ENCODE measurements around the gene BTBD3.
A peak's percentile ranks its signal among the peaks of the same experiment; 100 is the strongest.

BTBD3 gene

DNA sequence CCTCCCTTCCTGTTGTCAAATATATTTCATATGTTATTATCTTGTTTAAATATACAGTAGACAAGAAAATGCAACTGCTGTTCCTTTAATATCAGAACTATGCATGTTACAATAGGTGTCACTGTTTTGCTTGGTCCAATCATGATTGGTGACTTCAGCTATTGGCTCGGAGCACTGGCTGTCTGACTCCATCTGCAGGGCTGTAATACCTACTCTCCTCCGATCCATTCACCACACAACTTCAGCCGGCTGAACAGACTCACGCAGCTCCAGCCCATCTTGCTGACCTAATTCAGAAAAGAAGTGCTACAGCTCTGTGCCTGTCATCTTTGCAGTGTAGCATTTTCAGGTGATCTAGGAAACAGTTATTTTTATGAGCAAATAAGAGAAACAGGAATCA is at the start of gene BTBD3:
TSS of gene BTBD3 (plus strand) at position 231 of the 400 bp plus-strand sequence. CDS start 383 bp downstream, outside the sequence.
- Mint-ChIP-seq H3K36me3 (ENCODE audit: low read depth) (no peaks in the 10 kb centered on the region), H3K4me3 (no peak within 1 kb of the TSS), H3K4me1 (ENCODE audit: low read depth) (peaks cover 2% of the 10 kb centered on the region), H3K9me3 (no peaks in the 10 kb centered on the region), H3K27me3 (ENCODE audit: low read depth) (no peaks in the 10 kb centered on the region), H3K27ac (no peak within 1 kb of the TSS)

DNA sequence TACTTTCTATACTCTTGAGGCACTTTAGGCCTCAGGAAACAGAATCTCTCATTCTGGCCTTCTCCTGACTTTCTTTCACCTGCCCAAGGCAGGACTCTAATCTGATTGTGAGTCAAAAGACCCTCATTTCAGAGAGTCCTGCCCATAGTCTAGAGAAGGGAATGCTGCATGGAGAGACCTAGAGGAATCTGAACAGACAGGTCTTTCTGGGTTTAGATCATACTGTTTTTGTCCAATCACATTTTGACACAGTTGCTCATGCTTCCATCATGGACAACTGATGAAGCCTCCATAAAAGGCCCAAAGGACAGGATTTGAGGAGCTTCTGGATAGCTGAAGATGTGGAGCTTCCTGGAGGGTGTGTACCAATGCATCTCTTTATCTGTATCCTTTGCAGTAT is 48.1 kb upstream of the BTBD3 start:
- Mint-ChIP-seq H3K4me3 (no peak overlapping the region), H3K36me3 (ENCODE audit: low read depth) (no peaks in the 10 kb centered on the region), H3K9me3 (no peaks in the 10 kb centered on the region), H3K4me1 (ENCODE audit: low read depth) (no peaks in the 10 kb centered on the region), H3K27ac (no peak overlapping the region), H3K27me3 (ENCODE audit: low read depth) (peaks cover 5% of the 10 kb centered on the region)

GRCh38 chr20:11870411-11870810 is 47.3 kb upstream of the BTBD3 start:
- Mint-ChIP-seq H3K36me3 (ENCODE audit: low read depth) (no peaks in the 10 kb centered on the region), H3K4me3 (no peak overlapping the region), H3K4me1 (ENCODE audit: low read depth) (no peaks in the 10 kb centered on the region), H3K27ac (no peak overlapping the region), H3K27me3 (ENCODE audit: low read depth) (peaks cover 5% of the 10 kb centered on the region), H3K9me3 (no peaks in the 10 kb centered on the region)

DNA sequence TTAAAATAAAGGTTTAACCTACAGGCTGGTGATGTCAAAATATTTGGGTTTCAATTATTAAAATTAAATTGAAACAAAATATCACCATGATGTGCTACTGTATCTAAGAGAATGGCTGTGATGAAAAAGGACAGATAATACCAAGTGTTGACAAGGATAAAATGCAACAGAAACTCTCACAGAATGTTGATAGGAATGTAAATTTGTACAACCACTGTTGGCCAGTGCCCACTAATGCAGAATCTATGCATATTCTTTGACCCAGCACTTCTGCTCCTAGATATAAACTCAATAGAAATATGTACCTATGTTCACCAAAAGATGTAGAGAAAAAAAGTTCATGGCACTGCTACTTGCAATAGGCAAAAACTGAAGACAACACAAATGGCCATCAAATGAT is 41.1 kb upstream of the BTBD3 start:
- no peaks in the 10 kb centered on the region for H3K4me1 Mint-ChIP-seq (ENCODE audit: low read depth)
- H3K27me3 Mint-ChIP-seq (ENCODE audit: low read depth), result peaks cover 5% of the 10 kb centered on the region
- H3K9me3 Mint-ChIP-seq, result no peaks in the 10 kb centered on the region
- no peak overlapping the region for H3K27ac Mint-ChIP-seq
- no peaks in the 10 kb centered on the region for H3K36me3 Mint-ChIP-seq (ENCODE audit: low read depth)
- no peak overlapping the region for H3K4me3 Mint-ChIP-seq

- Mint-ChIP-seq H3K36me3 (ENCODE audit: low read depth) (no peaks in the 10 kb centered on the region), H3K4me3 (no peak overlapping the region), H3K9me3 (no peaks in the 10 kb centered on the region), H3K4me1 (ENCODE audit: low read depth) (no peaks in the 10 kb centered on the region), H3K27me3 (ENCODE audit: low read depth) (no peaks in the 10 kb centered on the region), H3K27ac (no peak overlapping the region)
These were observed 37.0 kb upstream of the BTBD3 start for GRCh38 chr20:11880680-11881079.

DNA sequence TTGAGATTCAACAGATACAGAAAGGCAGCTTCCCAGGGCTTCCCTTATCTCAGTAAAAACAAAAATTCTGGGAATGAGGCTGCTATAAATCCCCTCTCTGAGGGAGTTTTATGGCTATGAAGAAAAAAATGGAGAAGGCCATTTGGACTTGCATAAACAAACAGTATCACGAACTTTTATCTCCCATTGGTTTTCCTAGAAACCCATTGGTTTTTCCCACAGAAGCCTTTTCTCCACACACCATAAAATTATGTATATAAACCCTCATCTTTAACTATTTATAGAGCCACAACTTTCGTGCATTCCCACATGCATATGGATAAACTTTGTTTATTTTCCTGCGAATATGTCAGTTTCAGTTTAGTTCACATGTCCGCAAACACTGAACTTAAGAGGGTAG is 36.2 kb upstream of the BTBD3 start:
- no peaks in the 10 kb centered on the region for H3K36me3 Mint-ChIP-seq (ENCODE audit: low read depth)
- no peaks in the 10 kb centered on the region for H3K4me1 Mint-ChIP-seq (ENCODE audit: low read depth)
- peaks cover under 1% of the 10 kb centered on the region for H3K27me3 Mint-ChIP-seq (ENCODE audit: low read depth)
- H3K27ac Mint-ChIP-seq, result no peak overlapping the region
- no peak overlapping the region for H3K4me3 Mint-ChIP-seq
- no peaks in the 10 kb centered on the region for H3K9me3 Mint-ChIP-seq

DNA sequence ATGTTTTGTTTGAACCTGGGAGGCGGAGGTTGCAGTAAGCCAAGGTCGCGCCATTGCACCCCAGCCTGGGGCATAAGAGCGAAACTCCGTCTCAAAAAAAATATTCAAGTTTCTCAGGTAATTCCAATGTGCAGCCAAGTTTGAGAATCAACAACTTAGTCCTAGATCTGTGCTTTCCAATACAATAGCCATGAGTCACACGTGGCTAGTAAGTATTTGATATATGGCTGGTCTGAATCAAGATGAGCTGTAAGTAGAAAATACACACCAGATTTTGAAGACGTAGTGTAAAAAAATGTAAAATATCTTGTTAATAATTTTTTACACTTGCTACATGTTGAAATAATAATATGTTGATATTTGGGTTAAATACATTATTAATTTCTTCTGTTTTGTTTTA is 35.0 kb upstream of the BTBD3 start:
- no peaks in the 10 kb centered on the region for H3K4me1 Mint-ChIP-seq (ENCODE audit: low read depth)
- H3K36me3 Mint-ChIP-seq (ENCODE audit: low read depth), result no peaks in the 10 kb centered on the region
- no peak overlapping the region for H3K27ac Mint-ChIP-seq
- H3K4me3 Mint-ChIP-seq, result no peak overlapping the region
- H3K27me3 Mint-ChIP-seq (ENCODE audit: low read depth), result peaks cover 7% of the 10 kb centered on the region
- H3K9me3 Mint-ChIP-seq, result no peaks in the 10 kb centered on the region

DNA sequence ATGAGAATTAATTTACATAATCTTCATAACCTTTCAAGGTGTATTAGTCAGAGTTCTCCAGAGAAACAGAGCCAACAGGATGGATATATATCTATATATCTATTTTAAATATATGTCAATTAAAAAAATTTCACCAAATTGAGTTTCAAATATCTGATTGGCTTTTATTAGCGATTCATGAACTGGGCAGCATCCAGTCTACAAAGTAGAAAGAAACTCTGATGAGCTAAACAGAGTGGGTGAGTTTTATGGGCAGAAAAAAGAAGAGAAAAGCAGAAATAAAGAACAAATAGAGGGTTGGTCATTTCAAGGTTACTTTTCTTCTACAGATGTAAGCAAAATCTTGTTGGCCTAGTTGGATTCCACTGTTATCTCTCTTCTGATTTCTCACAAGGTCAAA is 29.0 kb upstream of the BTBD3 start:
- no peak overlapping the region for H3K27ac Mint-ChIP-seq
- H3K36me3 Mint-ChIP-seq (ENCODE audit: low read depth), result no peaks in the 10 kb centered on the region
- peaks cover 23% of the 10 kb centered on the region for H3K27me3 Mint-ChIP-seq (ENCODE audit: low read depth)
- H3K9me3 Mint-ChIP-seq, result no peaks in the 10 kb centered on the region
- H3K4me1 Mint-ChIP-seq (ENCODE audit: low read depth), result peaks cover 21% of the 10 kb centered on the region
- H3K4me3 Mint-ChIP-seq, result no peak overlapping the region

GRCh38 chr20:11890331-11891076 is 27.2 kb upstream of the BTBD3 start:
- peaks cover 21% of the 10 kb centered on the region for H3K4me1 Mint-ChIP-seq (ENCODE audit: low read depth)
- no peaks in the 10 kb centered on the region for H3K9me3 Mint-ChIP-seq
- peaks cover 23% of the 10 kb centered on the region for H3K27me3 Mint-ChIP-seq (ENCODE audit: low read depth)
- no peaks in the 10 kb centered on the region for H3K36me3 Mint-ChIP-seq (ENCODE audit: low read depth)
- H3K4me3 Mint-ChIP-seq, result peak overlapping the region; percentile 83
- H3K27ac Mint-ChIP-seq, result peak overlapping the region; percentile 62

GRCh38 chr20:11891077-11891775 is 26.5 kb upstream of the BTBD3 start:
- H3K4me1 Mint-ChIP-seq (ENCODE audit: low read depth), result peaks cover 21% of the 10 kb centered on the region
- H3K27ac Mint-ChIP-seq, result peak overlapping the region; percentile 55
- no peaks in the 10 kb centered on the region for H3K9me3 Mint-ChIP-seq
- peak overlapping the region; percentile 83 for H3K4me3 Mint-ChIP-seq
- H3K36me3 Mint-ChIP-seq (ENCODE audit: low read depth), result no peaks in the 10 kb centered on the region
- H3K27me3 Mint-ChIP-seq (ENCODE audit: low read depth), result peaks cover 23% of the 10 kb centered on the region

DNA sequence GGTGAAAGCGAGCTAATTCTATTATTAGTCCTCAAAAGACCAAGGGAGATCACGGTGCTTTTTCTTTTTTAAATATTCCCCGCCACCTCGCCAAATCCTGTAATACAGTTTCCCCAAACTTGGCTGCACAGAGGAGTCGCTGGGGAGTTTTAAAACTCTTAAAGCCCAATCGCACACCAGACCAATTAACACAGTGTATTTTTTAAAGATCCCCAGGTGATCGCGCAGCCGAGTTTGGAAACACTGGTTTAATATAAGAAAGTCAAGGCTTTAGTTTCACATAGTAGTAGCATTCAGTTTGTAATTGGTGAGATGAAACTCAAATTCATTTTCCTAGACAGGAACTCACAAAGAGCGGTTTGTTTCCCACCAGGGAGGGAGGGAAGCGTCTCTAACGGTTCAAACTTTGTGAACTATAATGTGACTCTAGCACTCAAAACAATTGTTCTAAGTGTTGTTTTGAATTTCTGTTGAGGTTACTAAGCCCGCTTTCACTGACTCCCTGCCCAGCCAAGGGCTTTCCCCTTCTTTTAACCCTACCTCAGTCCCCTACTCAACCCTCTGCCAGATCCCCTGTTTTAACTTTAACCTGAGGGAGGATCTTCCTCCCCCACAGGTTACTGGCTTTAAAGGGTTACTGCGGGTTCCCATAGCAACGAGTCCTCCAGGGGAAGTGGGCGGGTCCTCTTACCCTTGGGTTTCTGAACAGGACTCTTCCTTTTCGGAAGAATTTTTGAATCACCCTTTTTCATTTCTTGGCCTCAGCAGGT is 25.7 kb upstream of the BTBD3 start:
- Mint-ChIP-seq H3K27me3 (ENCODE audit: low read depth) (peaks cover 19% of the 10 kb centered on the region), H3K4me1 (ENCODE audit: low read depth) (peaks cover 21% of the 10 kb centered on the region), H3K27ac (peak overlapping the region; percentile 55), H3K9me3 (no peaks in the 10 kb centered on the region), H3K36me3 (ENCODE audit: low read depth) (no peaks in the 10 kb centered on the region), H3K4me3 (peak overlapping the region; percentile 83)

GRCh38 chr20:11894062-11894461 is 23.6 kb upstream of the BTBD3 start:
- no peaks in the 10 kb centered on the region for H3K9me3 Mint-ChIP-seq
- no peak overlapping the region for H3K27ac Mint-ChIP-seq
- H3K27me3 Mint-ChIP-seq (ENCODE audit: low read depth), result peaks cover 12% of the 10 kb centered on the region
- H3K4me3 Mint-ChIP-seq, result no peak overlapping the region
- no peaks in the 10 kb centered on the region for H3K36me3 Mint-ChIP-seq (ENCODE audit: low read depth)
- peaks cover 21% of the 10 kb centered on the region for H3K4me1 Mint-ChIP-seq (ENCODE audit: low read depth)

DNA sequence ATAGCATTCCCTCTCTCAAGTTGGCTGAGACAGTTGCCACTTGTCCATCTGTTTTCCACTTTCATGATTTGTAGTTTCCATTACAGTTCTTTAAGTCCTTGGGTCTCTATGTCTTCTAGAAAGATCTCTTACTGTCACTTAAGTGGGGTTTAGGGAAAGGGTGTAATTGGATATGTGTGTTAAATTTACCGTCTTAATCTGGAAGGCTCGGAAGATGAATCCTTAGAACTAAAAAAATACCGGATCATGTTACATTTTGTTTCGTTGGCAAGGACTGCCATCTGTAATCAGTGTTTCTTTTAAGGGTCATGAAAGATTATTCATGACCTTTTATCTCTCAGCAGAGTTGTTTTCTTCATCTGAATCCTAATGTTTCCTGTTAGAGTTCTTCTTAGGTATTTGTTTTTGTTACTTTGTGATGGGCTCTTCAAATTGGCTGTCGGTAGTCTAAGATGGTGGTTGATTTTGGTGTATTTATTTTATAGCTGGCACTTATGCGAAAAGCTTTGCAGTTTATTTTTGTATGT is 21.8 kb upstream of the BTBD3 start:
- Mint-ChIP-seq H3K9me3 (no peaks in the 10 kb centered on the region), H3K4me3 (no peak overlapping the region), H3K27ac (no peak overlapping the region), H3K4me1 (ENCODE audit: low read depth) (peaks cover 16% of the 10 kb centered on the region), H3K36me3 (ENCODE audit: low read depth) (no peaks in the 10 kb centered on the region), H3K27me3 (ENCODE audit: low read depth) (no peaks in the 10 kb centered on the region)

DNA sequence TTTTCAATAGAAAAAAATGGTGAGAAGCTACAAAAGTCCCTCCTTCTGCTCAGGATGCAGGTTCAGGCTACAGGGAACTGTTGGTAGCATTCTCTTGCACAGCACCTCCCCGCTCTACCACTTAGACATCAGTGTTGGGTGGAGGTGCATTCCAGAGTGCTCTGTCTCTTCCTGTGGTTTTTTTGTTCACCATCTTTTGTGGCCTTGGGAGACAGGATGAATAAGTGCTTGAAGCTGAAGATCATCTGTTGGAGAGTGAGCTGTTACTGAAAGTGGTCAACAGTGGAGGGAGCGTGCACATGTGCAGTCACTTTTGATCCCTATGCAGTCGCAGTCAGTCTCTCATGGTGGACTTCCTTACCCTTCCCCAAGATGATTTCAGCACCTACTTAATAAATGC is 16.6 kb upstream of the BTBD3 start:
- Mint-ChIP-seq H3K36me3 (ENCODE audit: low read depth) (no peaks in the 10 kb centered on the region), H3K27ac (no peak overlapping the region), H3K4me3 (no peak overlapping the region), H3K4me1 (ENCODE audit: low read depth) (peaks cover 2% of the 10 kb centered on the region), H3K9me3 (peaks cover 4% of the 10 kb centered on the region), H3K27me3 (ENCODE audit: low read depth) (no peaks in the 10 kb centered on the region)
